Cerebellar nuclear complex (tissue), 1 donor: ENCODE results near the gene TBC1D16.

ENCODE experiments used
- DNase-seq, 2 experiments: peaks; one replicate each; lab custom pipeline; 2025; lab: John Stamatoyannopoulos, UW

TBC1D16 gene

GRCh38 chr17:79987187-79987934 is 48.3 kb downstream of the TBC1D16 start:
- DNase-seq: no peak

GRCh38 chr17:79986411-79987186 is 49.1 kb downstream of the TBC1D16 start:
- DNase-seq: no peak

- DNase-seq: no peak
These were observed 49.7 kb downstream of the TBC1D16 start for GRCh38 chr17:79985943-79986391.

- no peak for DNase-seq
These were observed 50.2 kb downstream of the TBC1D16 start for GRCh38 chr17:79985361-79985942.

GRCh38 chr17:79984877-79985276 is 50.8 kb downstream of the TBC1D16 start:
- DNase-seq: no peak

- DNase-seq: no peak
These were observed 51.4 kb downstream of the TBC1D16 start for GRCh38 chr17:79984045-79984840.

- no peak for DNase-seq
These were observed 52.2 kb downstream of the TBC1D16 start for GRCh38 chr17:79983456-79983855.

GRCh38 chr17:79982986-79983385 is 52.7 kb downstream of the TBC1D16 start:
- DNase-seq: no peak

GRCh38 chr17:79981661-79982101 is 54.0 kb downstream of the TBC1D16 start:
- DNase-seq: no peak

GRCh38 chr17:79981090-79981489 is 54.6 kb downstream of the TBC1D16 start:
- DNase-seq: peak in 1 of 2 experiments; percentile 57

GRCh38 chr17:79980246-79981043 is 55.2 kb downstream of the TBC1D16 start:
- no peak for DNase-seq

GRCh38 chr17:79979816-79980215 is 55.9 kb downstream of the TBC1D16 start:
- no peak for DNase-seq

- DNase-seq: no peak
These were observed 56.4 kb downstream of the TBC1D16 start for GRCh38 chr17:79979221-79979741.

- no peak for DNase-seq
These were observed 57.2 kb downstream of the TBC1D16 start for GRCh38 chr17:79978548-79978855.

- DNase-seq: no peak
These were observed 57.7 kb downstream of the TBC1D16 start for GRCh38 chr17:79977708-79978547.

GRCh38 chr17:79977161-79977631 is 58.5 kb downstream of the TBC1D16 start:
- DNase-seq: no peak

- DNase-seq: no peak
These were observed 59.2 kb downstream of the TBC1D16 start for GRCh38 chr17:79976451-79976850.

GRCh38 chr17:79975498-79976134 is 60.1 kb downstream of the TBC1D16 start:
- no peak for DNase-seq
